Midbrain (tissue), 1 donor: ENCODE measurements around the gene PARP3.
"Not testable (repeated sequence)": the region's sequence is repeated elsewhere in the genome, so short reads cannot be mapped to it uniquely, and the experiment has no call there.

ENCODE experiments used
- DNase-seq: peaks from one replicate; lab custom pipeline; 2025; lab: John Stamatoyannopoulos, UW

PARP3 gene

GRCh38 chr3:51985063-51985462, 42.9 kb downstream of the PARP3 start:
- DNase-seq = no peak

GRCh38 chr3:51986010-51986947, 44.1 kb downstream of the PARP3 start:
- no peak for DNase-seq

GRCh38 chr3:51987568-51987967, 45.4 kb downstream of the PARP3 start:
- DNase-seq = no peak

GRCh38 chr3:51988286-51989146, 46.4 kb downstream of the PARP3 start:
- DNase-seq = no peak

GRCh38 chr3:51990501-51990971, 48.4 kb downstream of the PARP3 start:
- not testable (repeated sequence) for DNase-seq

GRCh38 chr3:51992017-51992682, 50.0 kb downstream of the PARP3 start:
- no peak for DNase-seq

- DNase-seq = not testable (repeated sequence)
Observed at GRCh38 chr3:51993657-51994056, 51.5 kb downstream of the PARP3 start.

GRCh38 chr3:51994530-51994929, 52.4 kb downstream of the PARP3 start:
- no peak for DNase-seq

- DNase-seq = peak; percentile 95
Observed at GRCh38 chr3:51995346-51996163, 53.4 kb downstream of the PARP3 start, which contains the start of gene RPL29. RPL29 (minus strand) TSS chr3:51995895; CDS start chr3:51995461, 434 bp downstream.

- DNase-seq = no peak
Observed at GRCh38 chr3:51997172-51997571, 55.0 kb downstream of the PARP3 start.

- DNase-seq = no peak
Observed at GRCh38 chr3:51997935-51998596, 55.9 kb downstream of the PARP3 start.
